Retinal pigment epithelial cell (primary cell): ENCODE data around the gene NDST1.

Experiments used
- DNase-seq: peaks from one replicate; pipeline ENCODE4 v3.0.0-alpha.2; 2010; ENCODE audit warnings: low read depth
- H3K4me3 ChIP-seq: 2 replicates; pipeline ENCODE4 v1.5.1; 2011; ENCODE audit warnings: mild to moderate bottlenecking, low read length, control low read depth, moderate library complexity
- TF ChIP-seq, protein P1 (sequence below): conservative IDR thresholded peaks from 2 replicates; pipeline ENCODE4 v1.5.1; 2011; ENCODE audit warnings: low read depth, low read length, control low read depth, inconsistent platforms

The NDST1 gene

DNA sequence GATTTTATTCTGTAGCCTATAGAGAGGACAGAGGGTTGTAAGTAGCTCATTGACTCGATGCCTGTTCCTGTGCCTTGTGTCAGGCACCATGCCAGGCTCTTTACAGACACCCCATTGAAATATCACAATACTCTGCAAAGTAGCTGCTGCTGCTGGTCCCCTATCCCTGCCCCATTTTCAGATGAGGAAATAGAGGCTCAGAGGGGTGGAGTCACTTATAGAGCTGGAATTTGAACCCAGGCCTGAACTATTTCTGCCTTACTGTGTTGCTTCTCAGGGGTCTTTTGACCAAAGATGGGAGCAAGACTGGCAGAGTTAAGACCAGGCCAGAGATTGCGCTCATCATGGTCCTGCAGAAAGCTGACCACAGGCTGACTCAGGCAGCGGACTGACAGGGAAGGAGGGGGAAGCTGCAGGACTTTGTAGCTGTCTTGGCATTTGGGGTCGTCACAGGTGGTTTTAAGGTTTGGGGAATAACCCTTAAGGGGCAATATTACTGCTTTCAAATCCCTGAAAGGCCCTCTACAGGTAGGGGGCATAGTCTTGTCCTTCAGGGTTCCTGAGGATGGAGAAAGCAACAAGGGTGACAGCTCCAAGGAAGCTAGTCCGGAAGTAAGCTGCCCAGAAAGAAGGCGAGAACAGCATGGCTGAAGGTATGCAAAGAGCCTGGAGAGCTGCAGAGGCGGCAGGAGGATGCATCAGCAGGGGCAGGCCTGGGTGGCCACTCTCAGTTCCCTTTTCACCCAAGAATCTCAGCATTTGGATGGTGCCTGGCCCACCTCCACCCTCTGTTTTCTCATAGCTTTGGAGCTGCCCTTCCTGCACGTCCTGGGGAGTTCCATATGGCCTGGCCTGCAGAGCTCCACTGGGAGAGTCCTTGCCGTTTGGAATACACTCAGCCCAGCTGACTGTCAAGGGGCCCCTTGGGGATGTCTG, 18.3 kb upstream of the NDST1 start:
- DNase-seq: no peak
- TF ChIP-seq, protein P1, sequence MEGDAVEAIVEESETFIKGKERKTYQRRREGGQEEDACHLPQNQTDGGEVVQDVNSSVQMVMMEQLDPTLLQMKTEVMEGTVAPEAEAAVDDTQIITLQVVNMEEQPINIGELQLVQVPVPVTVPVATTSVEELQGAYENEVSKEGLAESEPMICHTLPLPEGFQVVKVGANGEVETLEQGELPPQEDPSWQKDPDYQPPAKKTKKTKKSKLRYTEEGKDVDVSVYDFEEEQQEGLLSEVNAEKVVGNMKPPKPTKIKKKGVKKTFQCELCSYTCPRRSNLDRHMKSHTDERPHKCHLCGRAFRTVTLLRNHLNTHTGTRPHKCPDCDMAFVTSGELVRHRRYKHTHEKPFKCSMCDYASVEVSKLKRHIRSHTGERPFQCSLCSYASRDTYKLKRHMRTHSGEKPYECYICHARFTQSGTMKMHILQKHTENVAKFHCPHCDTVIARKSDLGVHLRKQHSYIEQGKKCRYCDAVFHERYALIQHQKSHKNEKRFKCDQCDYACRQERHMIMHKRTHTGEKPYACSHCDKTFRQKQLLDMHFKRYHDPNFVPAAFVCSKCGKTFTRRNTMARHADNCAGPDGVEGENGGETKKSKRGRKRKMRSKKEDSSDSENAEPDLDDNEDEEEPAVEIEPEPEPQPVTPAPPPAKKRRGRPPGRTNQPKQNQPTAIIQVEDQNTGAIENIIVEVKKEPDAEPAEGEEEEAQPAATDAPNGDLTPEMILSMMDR: no peak
- H3K4me3 ChIP-seq: no peak overlapping the region

DNA sequence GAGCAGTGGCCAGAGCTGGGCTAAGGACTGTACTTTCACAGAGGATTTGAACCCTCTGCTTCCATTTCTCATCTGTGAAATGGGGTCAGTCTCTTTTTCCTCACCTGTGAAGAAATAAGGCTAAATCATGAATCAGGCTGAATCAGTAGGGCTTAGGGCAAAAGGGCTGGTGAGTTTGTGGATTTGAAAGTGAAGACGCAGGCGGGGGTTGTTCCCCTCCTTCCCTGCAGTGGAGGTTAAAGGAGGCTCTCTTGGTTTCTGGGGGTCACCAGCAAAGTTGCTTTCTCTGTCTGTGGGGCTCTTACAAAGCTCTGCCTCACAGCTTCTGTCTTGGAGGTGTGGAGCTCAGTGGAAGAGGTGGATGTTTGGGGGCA, 17.6 kb upstream of the NDST1 start:
- DNase-seq: no peak
- TF ChIP-seq, protein P1: no peak
- H3K4me3 ChIP-seq: no peak overlapping the region

DNA sequence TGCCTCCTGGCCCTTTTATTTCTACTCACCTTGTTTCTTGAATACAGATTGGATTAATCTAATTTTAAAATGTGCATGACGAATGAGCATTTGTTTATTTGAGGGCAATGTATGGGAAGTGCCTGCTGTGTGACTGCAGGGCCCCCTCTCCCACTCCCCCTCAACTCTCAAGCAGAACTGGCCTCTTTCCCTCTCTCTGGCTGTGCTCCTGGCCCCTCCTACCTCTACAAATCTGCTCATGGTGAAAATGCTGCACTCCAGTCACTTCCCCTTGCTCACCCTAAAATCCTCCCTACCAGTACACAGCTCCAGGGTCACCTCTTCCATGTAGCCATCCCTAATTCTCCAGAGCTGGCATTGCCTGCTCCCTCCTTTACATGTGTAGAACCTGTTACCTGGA, 17.2 kb upstream of the NDST1 start:
- TF ChIP-seq, protein P1: no peak
- no peak for DNase-seq
- H3K4me3 ChIP-seq: no peak overlapping the region

DNA sequence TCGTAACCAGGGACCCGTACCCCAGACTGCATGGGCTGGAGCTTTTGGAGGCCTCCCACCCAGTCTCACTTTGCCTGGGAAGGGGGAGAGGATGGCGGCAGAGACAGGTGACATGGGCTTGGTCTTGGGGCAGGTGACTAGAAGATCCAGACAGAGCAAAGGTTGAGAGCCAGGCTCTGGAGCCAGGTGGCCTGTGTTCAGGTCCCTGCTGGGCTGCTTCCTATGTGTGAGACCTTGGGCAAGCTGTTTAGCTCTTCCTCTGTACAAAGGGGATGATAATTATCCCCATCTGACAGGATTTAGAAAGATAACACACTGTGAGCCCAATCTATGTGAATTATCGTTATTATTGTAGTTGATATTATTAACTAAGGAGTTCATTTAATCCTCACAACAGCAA, 16.1 kb upstream of the NDST1 start:
- DNase-seq: no peak
- no peak overlapping the region for H3K4me3 ChIP-seq
- TF ChIP-seq, protein P1: no peak

DNA sequence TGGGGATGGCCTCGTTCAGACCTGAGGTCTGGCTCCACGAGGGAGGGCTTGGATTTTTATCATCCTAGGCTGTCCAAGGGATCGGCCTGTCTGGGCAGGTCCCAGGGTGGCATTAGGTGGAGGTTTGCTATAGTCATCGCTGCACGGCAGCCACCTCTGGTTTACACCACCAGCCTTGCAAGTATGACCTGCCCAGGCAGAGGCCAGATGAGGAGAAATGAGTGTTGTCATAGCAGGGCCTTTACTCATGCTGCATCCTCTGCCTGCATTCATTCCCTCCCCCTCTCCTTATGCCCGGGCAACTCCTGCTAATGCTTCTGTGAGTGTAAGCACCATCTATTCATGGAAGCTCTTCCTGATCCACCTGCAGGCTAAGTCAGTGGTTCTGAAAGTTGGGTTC, 15.3 kb upstream of the NDST1 start:
- TF ChIP-seq, protein P1: no peak
- no peak overlapping the region for H3K4me3 ChIP-seq
- no peak for DNase-seq

DNA sequence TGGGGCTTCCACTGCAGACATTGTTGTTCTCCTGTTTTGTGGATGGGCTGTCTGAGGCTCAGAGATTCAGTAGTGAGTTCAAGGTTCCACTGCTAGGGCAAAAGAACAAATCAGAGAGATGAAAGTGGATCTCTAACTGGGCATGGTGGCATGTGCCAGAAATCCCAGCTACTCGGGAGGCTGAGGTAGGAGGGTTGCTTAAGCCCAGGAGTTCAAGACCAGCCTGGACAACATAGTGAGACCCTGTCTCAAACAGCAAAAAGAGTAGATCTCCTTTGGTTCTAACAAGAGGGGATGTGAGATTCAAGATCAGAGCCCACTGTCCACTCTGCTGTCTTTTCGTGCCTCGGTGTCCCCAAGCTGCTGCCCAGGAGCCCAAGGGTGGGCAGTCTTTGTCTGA, 11.8 kb upstream of the NDST1 start:
- H3K4me3 ChIP-seq: no peak overlapping the region
- TF ChIP-seq, protein P1: no peak
- DNase-seq: no peak

DNA sequence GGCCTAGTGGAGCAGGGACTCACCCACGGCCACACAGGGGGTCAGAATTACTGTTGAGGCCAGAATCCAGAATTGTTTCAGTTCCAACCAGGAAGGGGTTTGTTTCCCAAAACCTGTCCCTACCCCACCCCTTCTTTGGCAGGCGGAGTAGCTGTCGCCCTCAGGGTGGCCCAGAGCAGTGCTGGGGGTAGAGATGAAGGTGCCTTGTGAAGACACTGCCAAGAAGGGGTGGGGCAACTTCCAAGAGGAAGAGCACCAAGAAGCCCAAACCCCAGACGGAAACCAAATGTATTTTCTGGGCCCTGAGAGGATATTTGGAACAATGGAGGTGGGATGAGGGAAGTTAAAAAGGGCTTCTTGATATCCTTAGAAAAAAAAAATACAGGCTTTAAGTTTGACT, 11.4 kb upstream of the NDST1 start:
- H3K4me3 ChIP-seq: no peak overlapping the region
- TF ChIP-seq, protein P1: no peak
- no peak for DNase-seq
